CD14-positive monocyte (primary cell): ENCODE measurements around the gene CD1B. TPM values are rescaled to one million over a fixed set of nuclear protein-coding genes. Genes with fewer than 3 reads are reported as not detected.

Experiments
- polyA plus RNA-seq, 3 donors: library from polyadenylated mRNA; depleted of rRNA in 1 of 3; unstranded in 2 of 3; stranded (reverse) in 1 of 3; fragments of 300-500 nt in 2 of 3; fragments of >200 nt in 1 of 3; fragmentation: Illumina TruSeq in 2 of 3; gene quantifications; 1 replicate in 2 of 3; 2 replicates in 1 of 3; pipeline ENCODE4 v1.2.3, GENCODE V29; 2012 to 2021

Gene CD1B
- polyA plus RNA-seq, 3 donors = 1.3 to 2.7 (median 2.3) TPM

Other genes with a start within 250 kb of the CD1B start
- gene CD1D, start 150.6 kb downstream of the CD1B start, polyA plus RNA-seq = 100 to 1,000 TPM; 121 to 144 (median 134) TPM
- 1 to 10 TPM; 3.5 to 7.8 (median 7.7) TPM for gene CD1A, start 77.1 kb downstream of the CD1B start, polyA plus RNA-seq
- 10 to 100 TPM; 43.4 to 55.4 (median 45.8) TPM for gene CD1C, start 41.6 kb downstream of the CD1B start, polyA plus RNA-seq
- gene CD1E, start 22.4 kb upstream of the CD1B start, polyA plus RNA-seq = 1 to 10 TPM; 3.1 to 6.3 (median 3.3) TPM
- gene OR10T2, start 67.9 kb upstream of the CD1B start, polyA plus RNA-seq = not detected
- gene OR10K2, start 94.7 kb upstream of the CD1B start, polyA plus RNA-seq = not detected
- gene OR10K1, start 130.3 kb upstream of the CD1B start, polyA plus RNA-seq = not detected
- gene OR10R2, start 140.7 kb upstream of the CD1B start, polyA plus RNA-seq = not detected
- gene OR6Y1, start 222.9 kb upstream of the CD1B start, polyA plus RNA-seq = not detected
- not detected for gene OR6P1, start 239.0 kb upstream of the CD1B start, polyA plus RNA-seq
- not detected for gene OR10X1, start 248.4 kb upstream of the CD1B start, polyA plus RNA-seq